ENCODE results near the gene DCAF12.

The DCAF12 gene

GRCh38 chr9:34124926-34125325 is 1.6 kb downstream of the DCAF12 start:
- no peak for DNase-seq

GRCh38 chr9:34124099-34124498 is 2.4 kb downstream of the DCAF12 start:
- DNase-seq: no peak

GRCh38 chr9:34123682-34124081 is 2.8 kb downstream of the DCAF12 start:
- DNase-seq: no peak

GRCh38 chr9:34121996-34122395 is 4.5 kb downstream of the DCAF12 start:
- DNase-seq: no peak

GRCh38 chr9:34119713-34120112 is 6.8 kb downstream of the DCAF12 start:
- DNase-seq: no peak

- DNase-seq: no peak
Observed at GRCh38 chr9:34114436-34114835, 12.1 kb downstream of the DCAF12 start.

GRCh38 chr9:34106110-34106509 is 20.4 kb downstream of the DCAF12 start:
- DNase-seq: no peak

GRCh38 chr9:34102796-34103195 is 23.7 kb downstream of the DCAF12 start:
- no peak for DNase-seq

- peak; percentile 94 for DNase-seq
Observed at GRCh38 chr9:34098307-34098706, 28.2 kb downstream of the DCAF12 start.

- no peak for DNase-seq
Observed at GRCh38 chr9:34097865-34098264, 28.6 kb downstream of the DCAF12 start.

GRCh38 chr9:34096751-34097150 is 29.7 kb downstream of the DCAF12 start:
- DNase-seq: no peak

- no peak for DNase-seq
Observed at GRCh38 chr9:34093578-34093977, 32.9 kb downstream of the DCAF12 start.

GRCh38 chr9:34089311-34089710 is 37.2 kb downstream of the DCAF12 start:
- no peak for DNase-seq

- no peak for DNase-seq
Observed at GRCh38 chr9:34087370-34087769, 39.1 kb downstream of the DCAF12 start.

GRCh38 chr9:34086864-34087263 is 39.6 kb downstream of the DCAF12 start:
- no peak for DNase-seq

- no peak for DNase-seq
Observed at GRCh38 chr9:34085581-34086500, 40.7 kb downstream of the DCAF12 start.

GRCh38 chr9:34084562-34084961 is 41.9 kb downstream of the DCAF12 start:
- no peak for DNase-seq

- no peak for DNase-seq
Observed at GRCh38 chr9:34079181-34079580, 47.3 kb downstream of the DCAF12 start.

GRCh38 chr9:34072868-34073590 is 53.5 kb downstream of the DCAF12 start:
- no peak for DNase-seq

- DNase-seq: no peak
Observed at GRCh38 chr9:34072410-34072809, 54.1 kb downstream of the DCAF12 start.

GRCh38 chr9:34070606-34071324 is 55.7 kb downstream of the DCAF12 start:
- no peak for DNase-seq

GRCh38 chr9:34069831-34070230 is 56.7 kb downstream of the DCAF12 start:
- DNase-seq: no peak

GRCh38 chr9:34065541-34065940 is 61.0 kb downstream of the DCAF12 start:
- DNase-seq: no peak

GRCh38 chr9:34059954-34060353 is 66.5 kb downstream of the DCAF12 start:
- no peak for DNase-seq

All from NCI-H1694 treated with DMSO at 0.1 percent for 48 hours (cell line).